ENCODE results near the gene KRTAP4-12. TPM values are rescaled to one million over a fixed set of nuclear protein-coding genes. Genes with fewer than 3 reads are reported as not detected.

Gene KRTAP4-12
- total and polyA plus RNA-seq, 2 of the 13 experiments (the other 11 are each of a cell fraction or from before 2014, with no cell fraction given): not detected

GRCh38 chr17:41126412-41126811 is 2.4 kb upstream of the KRTAP4-12 start:
- FAIRE-seq: no peak
- H3K36me3 ChIP-seq (replicated peaks in 1 of 2; ENCODE audit: control insufficient read depth in 1 of 2, insufficient read depth in 2 of 2, low read length in 2 of 2): no peaks in the 10 kb centered on the region
- no peak overlapping the region for H3K9ac ChIP-seq (ENCODE audit: insufficient read depth, low read depth, low read length)
- CTCF ChIA-PET (ENCODE audit: low intra/inter-chr PET ratio, low total read pairs): no interaction called here
- no peak overlapping the region for H2AFZ ChIP-seq (ENCODE audit: low read length)
- no peak overlapping the region for H3K4me3 ChIP-seq (replicated peaks in 1 of 3; ENCODE audit: insufficient read depth in 1 of 3, low read depth in 2 of 3, low read length in 3 of 3)
- no peaks in the 10 kb centered on the region for H3K4me1 ChIP-seq (ENCODE audit: insufficient read depth, low read length)
- H3K79me2 ChIP-seq (ENCODE audit: insufficient read depth, low read length): no peaks in the 10 kb centered on the region
- no peak overlapping the region for H3K4me2 ChIP-seq (ENCODE audit: low read depth, low read length)
- H3K27me3 ChIP-seq (ENCODE audit: control insufficient read depth in 1 of 2, insufficient read depth in 2 of 2, low read length in 2 of 2): 0 out of 5 replicates have a peak, but pooled peaks cover 0 to 2% of the 10 kb centered on the region in 2 experiments
- H3K9me3 ChIP-seq (ENCODE audit: low read length): no peaks in the 10 kb centered on the region
- intact Hi-C loops (cut with micrococcal nuclease; ENCODE audit: unreplicated experiment): no loop called here
- BruUV-seq (replicated peaks): no TSS peak
- no peak for ATAC-seq
- no peak for DNase-seq (ENCODE audit: low spot score)
- POLR2A ChIA-PET: no interaction called here
- 22% methylated on average over 3 of the region's 3 CpGs for WGBS (ENCODE audit: low lambda C conversion rate)
- H3K27ac ChIP-seq (ENCODE audit: extremely low read length, insufficient read depth, low read length): no peak overlapping the region
- H4K20me1 ChIP-seq (ENCODE audit: insufficient read depth, low read length): no peaks in the 10 kb centered on the region
- in situ Hi-C loops (cut with HindIII; ENCODE audit: extremely low pct_ligation_motif_present, low pct_unique_long_range_greater_than_20kb): no loop called here
- TF ChIP-seq ZNF709 (CRISPR knock-in tag; IDR thresholded peaks at IDR 0.05) (no peak), MLLT10 (CRISPR knock-in tag; IDR thresholded peaks at IDR 0.05) (no peak), KDM5A (IDR thresholded peaks at IDR 0.05; ENCODE audit: borderline replicate concordance, low read length) (no peak), SOX6 (IDR thresholded peaks at IDR 0.05) (no peak), SOX6 (CRISPR knock-in tag; IDR thresholded peaks at IDR 0.05) (no peak), ATF7-NPFF (CRISPR knock-in tag; IDR thresholded peaks at IDR 0.05; ENCODE audit: low read depth) (no peak), BCLAF1 (IDR thresholded peaks at IDR 0.05) (no peak), ZNF329 (CRISPR knock-in tag; IDR thresholded peaks at IDR 0.05; ENCODE audit: low read depth) (no peak), NFKBIZ (CRISPR knock-in tag; IDR thresholded peaks at IDR 0.05) (no peak), TBX2 (CRISPR knock-in tag; IDR thresholded peaks at IDR 0.05; ENCODE audit: borderline replicate concordance) (no peak)
- TF ChIP-seq, protein P1, sequence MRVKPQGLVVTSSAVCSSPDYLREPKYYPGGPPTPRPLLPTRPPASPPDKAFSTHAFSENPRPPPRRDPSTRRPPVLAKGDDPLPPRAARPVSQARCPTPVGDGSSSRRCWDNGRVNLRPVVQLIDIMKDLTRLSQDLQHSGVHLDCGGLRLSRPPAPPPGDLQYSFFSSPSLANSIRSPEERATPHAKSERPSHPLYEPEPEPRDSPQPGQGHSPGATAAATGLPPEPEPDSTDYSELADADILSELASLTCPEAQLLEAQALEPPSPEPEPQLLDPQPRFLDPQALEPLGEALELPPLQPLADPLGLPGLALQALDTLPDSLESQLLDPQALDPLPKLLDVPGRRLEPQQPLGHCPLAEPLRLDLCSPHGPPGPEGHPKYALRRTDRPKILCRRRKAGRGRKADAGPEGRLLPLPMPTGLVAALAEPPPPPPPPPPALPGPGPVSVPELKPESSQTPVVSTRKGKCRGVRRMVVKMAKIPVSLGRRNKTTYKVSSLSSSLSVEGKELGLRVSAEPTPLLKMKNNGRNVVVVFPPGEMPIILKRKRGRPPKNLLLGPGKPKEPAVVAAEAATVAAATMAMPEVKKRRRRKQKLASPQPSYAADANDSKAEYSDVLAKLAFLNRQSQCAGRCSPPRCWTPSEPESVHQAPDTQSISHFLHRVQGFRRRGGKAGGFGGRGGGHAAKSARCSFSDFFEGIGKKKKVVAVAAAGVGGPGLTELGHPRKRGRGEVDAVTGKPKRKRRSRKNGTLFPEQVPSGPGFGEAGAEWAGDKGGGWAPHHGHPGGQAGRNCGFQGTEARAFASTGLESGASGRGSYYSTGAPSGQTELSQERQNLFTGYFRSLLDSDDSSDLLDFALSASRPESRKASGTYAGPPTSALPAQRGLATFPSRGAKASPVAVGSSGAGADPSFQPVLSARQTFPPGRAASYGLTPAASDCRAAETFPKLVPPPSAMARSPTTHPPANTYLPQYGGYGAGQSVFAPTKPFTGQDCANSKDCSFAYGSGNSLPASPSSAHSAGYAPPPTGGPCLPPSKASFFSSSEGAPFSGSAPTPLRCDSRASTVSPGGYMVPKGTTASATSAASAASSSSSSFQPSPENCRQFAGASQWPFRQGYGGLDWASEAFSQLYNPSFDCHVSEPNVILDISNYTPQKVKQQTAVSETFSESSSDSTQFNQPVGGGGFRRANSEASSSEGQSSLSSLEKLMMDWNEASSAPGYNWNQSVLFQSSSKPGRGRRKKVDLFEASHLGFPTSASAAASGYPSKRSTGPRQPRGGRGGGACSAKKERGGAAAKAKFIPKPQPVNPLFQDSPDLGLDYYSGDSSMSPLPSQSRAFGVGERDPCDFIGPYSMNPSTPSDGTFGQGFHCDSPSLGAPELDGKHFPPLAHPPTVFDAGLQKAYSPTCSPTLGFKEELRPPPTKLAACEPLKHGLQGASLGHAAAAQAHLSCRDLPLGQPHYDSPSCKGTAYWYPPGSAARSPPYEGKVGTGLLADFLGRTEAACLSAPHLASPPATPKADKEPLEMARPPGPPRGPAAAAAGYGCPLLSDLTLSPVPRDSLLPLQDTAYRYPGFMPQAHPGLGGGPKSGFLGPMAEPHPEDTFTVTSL (CRISPR knock-in tag; IDR thresholded peaks at IDR 0.05; ENCODE audit: borderline replicate concordance): no peak
- TF ChIP-seq, protein P2, sequence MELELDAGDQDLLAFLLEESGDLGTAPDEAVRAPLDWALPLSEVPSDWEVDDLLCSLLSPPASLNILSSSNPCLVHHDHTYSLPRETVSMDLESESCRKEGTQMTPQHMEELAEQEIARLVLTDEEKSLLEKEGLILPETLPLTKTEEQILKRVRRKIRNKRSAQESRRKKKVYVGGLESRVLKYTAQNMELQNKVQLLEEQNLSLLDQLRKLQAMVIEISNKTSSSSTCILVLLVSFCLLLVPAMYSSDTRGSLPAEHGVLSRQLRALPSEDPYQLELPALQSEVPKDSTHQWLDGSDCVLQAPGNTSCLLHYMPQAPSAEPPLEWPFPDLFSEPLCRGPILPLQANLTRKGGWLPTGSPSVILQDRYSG (CRISPR knock-in tag; IDR thresholded peaks at IDR 0.05): no peak
- TF ChIP-seq, protein P3, sequence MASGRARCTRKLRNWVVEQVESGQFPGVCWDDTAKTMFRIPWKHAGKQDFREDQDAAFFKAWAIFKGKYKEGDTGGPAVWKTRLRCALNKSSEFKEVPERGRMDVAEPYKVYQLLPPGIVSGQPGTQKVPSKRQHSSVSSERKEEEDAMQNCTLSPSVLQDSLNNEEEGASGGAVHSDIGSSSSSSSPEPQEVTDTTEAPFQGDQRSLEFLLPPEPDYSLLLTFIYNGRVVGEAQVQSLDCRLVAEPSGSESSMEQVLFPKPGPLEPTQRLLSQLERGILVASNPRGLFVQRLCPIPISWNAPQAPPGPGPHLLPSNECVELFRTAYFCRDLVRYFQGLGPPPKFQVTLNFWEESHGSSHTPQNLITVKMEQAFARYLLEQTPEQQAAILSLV (CRISPR knock-in tag; IDR thresholded peaks at IDR 0.05; ENCODE audit: borderline replicate concordance): no peak
